Measurements from ENCODE around the gene PROSER2. TPM values are rescaled to one million over a fixed set of nuclear protein-coding genes. Genes with fewer than 3 reads are reported as not detected.

The PROSER2 gene
- total and polyA plus RNA-seq, 2 of the 13 experiments (the other 11 are each of a cell fraction or from before 2014, with no cell fraction given) = 6.9 to 7.7 TPM

DNA sequence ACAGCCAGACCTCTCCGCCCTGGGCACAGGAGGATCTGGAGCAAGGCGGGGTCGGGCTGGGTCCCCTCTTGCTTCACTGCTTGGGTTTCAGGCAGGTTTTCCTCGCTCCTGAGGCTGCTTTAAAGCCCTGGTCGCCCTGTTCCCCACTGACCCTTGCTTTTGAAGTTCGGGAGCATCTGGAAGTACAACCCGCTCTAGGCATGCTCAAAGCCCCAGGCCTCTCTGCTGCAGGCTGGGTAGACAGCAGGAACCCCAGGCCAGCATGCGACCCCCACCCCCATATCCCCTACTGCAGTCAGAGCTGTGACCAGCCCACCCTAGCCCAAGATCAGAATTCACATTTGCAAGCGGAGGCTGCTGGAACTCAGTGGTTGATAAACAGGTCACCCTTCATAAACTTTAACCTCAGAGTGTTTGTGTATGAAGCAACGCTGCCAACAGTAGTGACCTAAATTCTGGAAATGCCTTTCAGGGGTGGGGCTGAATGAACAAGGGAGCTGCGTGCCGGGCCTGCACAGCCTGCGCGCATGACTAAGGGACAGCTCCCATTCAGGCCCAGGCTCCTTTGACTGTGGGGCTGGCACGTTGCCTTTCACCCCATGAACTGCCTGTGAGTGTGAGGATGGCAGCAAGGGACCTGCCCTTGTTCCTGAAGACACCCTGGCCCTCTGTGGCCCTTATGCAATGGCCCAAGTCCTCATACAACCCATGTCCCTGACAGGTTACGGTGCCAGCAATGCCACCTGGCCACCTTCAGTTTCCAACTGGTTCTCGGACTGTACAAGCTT is 52.5 kb downstream of the PROSER2 start (continued):
- TF ChIP-seq ZNF766 (CRISPR knock-in tag; IDR thresholded peaks at IDR 0.05; ENCODE audit: borderline replicate concordance) (0 out of 2 replicates have a peak, but pooled peaks have one; percentile 75), HDAC6 (IDR thresholded peaks at IDR 0.05; ENCODE audit: low read depth, low read length) (no peak), TOPORS (CRISPR knock-in tag; IDR thresholded peaks at IDR 0.05) (peak; percentile 86), ZBTB42 (CRISPR knock-in tag; IDR thresholded peaks at IDR 0.05) (no peak; the same call in 1 of the 2 replicates), KDM4B (CRISPR knock-in tag; IDR thresholded peaks at IDR 0.05) (no peak), KLF16 (CRISPR knock-in tag; IDR thresholded peaks at IDR 0.05) (peak in 1 of 2 experiments; percentile 90; a peak in 2 of 4 replicates), YEATS2 (CRISPR knock-in tag; IDR thresholded peaks at IDR 0.05; ENCODE audit: borderline replicate concordance) (peak; percentile 28; the same call in 1 of the 2 replicates), CBX2 (IDR thresholded peaks at IDR 0.05; ENCODE audit: low read depth, low read length) (no peak), CBX2 (CRISPR knock-in tag; IDR thresholded peaks at IDR 0.05; ENCODE audit: low read depth) (0 out of 2 replicates have a peak, but pooled peaks have one; percentile 43), ZNF709 (CRISPR knock-in tag; IDR thresholded peaks at IDR 0.05) (peak; percentile 49; the same call in 1 of the 2 replicates)
- TF ChIP-seq, protein P1, sequence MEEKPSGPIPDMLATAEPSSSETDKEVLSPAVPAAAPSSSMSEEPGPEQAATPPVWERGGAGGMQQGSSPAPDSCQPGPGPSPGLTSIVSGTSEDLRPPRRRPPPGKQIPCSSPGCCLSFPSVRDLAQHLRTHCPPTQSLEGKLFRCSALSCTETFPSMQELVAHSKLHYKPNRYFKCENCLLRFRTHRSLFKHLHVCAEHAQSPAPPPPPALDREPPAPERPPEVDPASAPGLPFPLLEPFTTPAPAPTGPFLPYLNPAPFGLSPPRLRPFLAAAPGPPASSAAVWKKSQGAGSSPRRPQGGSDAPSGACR (CRISPR knock-in tag; IDR thresholded peaks at IDR 0.05) = peak; percentile 67; the same call in 1 of the 2 replicates
- TF ChIP-seq, protein P2, sequence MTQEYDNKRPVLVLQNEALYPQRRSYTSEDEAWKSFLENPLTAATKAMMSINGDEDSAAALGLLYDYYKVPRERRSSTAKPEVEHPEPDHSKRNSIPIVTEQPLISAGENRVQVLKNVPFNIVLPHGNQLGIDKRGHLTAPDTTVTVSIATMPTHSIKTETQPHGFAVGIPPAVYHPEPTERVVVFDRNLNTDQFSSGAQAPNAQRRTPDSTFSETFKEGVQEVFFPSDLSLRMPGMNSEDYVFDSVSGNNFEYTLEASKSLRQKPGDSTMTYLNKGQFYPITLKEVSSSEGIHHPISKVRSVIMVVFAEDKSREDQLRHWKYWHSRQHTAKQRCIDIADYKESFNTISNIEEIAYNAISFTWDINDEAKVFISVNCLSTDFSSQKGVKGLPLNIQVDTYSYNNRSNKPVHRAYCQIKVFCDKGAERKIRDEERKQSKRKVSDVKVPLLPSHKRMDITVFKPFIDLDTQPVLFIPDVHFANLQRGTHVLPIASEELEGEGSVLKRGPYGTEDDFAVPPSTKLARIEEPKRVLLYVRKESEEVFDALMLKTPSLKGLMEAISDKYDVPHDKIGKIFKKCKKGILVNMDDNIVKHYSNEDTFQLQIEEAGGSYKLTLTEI (CRISPR knock-in tag; conservative IDR thresholded peaks at IDR 0.05) = no peak
- TF ChIP-seq, protein P3, sequence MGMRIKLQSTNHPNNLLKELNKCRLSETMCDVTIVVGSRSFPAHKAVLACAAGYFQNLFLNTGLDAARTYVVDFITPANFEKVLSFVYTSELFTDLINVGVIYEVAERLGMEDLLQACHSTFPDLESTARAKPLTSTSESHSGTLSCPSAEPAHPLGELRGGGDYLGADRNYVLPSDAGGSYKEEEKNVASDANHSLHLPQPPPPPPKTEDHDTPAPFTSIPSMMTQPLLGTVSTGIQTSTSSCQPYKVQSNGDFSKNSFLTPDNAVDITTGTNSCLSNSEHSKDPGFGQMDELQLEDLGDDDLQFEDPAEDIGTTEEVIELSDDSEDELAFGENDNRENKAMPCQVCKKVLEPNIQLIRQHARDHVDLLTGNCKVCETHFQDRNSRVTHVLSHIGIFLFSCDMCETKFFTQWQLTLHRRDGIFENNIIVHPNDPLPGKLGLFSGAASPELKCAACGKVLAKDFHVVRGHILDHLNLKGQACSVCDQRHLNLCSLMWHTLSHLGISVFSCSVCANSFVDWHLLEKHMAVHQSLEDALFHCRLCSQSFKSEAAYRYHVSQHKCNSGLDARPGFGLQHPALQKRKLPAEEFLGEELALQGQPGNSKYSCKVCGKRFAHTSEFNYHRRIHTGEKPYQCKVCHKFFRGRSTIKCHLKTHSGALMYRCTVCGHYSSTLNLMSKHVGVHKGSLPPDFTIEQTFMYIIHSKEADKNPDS (CRISPR knock-in tag; IDR thresholded peaks at IDR 0.05) = no peak
- TF ChIP-seq, protein P4, sequence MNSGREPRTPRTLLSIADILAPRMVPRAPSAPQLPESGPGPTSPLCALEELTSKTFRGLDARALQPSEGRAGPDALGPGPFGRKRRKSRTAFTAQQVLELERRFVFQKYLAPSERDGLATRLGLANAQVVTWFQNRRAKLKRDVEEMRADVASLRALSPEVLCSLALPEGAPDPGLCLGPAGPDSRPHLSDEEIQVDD (CRISPR knock-in tag; IDR thresholded peaks at IDR 0.05; ENCODE audit: borderline replicate concordance) = no peak
- TF ChIP-seq, protein P5, sequence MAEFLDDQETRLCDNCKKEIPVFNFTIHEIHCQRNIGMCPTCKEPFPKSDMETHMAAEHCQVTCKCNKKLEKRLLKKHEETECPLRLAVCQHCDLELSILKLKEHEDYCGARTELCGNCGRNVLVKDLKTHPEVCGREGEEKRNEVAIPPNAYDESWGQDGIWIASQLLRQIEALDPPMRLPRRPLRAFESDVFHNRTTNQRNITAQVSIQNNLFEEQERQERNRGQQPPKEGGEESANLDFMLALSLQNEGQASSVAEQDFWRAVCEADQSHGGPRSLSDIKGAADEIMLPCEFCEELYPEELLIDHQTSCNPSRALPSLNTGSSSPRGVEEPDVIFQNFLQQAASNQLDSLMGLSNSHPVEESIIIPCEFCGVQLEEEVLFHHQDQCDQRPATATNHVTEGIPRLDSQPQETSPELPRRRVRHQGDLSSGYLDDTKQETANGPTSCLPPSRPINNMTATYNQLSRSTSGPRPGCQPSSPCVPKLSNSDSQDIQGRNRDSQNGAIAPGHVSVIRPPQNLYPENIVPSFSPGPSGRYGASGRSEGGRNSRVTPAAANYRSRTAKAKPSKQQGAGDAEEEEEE (CRISPR knock-in tag; IDR thresholded peaks at IDR 0.05; ENCODE audit: borderline replicate concordance) = no peak
- TF ChIP-seq, protein P6, sequence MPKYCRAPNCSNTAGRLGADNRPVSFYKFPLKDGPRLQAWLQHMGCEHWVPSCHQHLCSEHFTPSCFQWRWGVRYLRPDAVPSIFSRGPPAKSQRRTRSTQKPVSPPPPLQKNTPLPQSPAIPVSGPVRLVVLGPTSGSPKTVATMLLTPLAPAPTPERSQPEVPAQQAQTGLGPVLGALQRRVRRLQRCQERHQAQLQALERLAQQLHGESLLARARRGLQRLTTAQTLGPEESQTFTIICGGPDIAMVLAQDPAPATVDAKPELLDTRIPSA (CRISPR knock-in tag; IDR thresholded peaks at IDR 0.05; ENCODE audit: borderline replicate concordance) = no peak

Measured in HepG2 (cell line).